Dermis blood vessel endothelial cell (primary cell): ENCODE results near the gene CLDND2. TPM values are rescaled to one million over a fixed set of nuclear protein-coding genes. Genes with fewer than 3 reads are reported as not detected.

Experiments
- DNase-seq: peaks from one replicate; pipeline ENCODE4 v3.0.0; 2010
- total RNA-seq: library from RNA; depleted of rRNA; stranded (reverse); fragments of >200 nt; gene quantifications from 2 replicates; pipeline ENCODE4 v1.2.3, GENCODE V29; 2014

Gene CLDND2
- total RNA-seq, 1 donor from 2014 or later = not detected

DNA sequence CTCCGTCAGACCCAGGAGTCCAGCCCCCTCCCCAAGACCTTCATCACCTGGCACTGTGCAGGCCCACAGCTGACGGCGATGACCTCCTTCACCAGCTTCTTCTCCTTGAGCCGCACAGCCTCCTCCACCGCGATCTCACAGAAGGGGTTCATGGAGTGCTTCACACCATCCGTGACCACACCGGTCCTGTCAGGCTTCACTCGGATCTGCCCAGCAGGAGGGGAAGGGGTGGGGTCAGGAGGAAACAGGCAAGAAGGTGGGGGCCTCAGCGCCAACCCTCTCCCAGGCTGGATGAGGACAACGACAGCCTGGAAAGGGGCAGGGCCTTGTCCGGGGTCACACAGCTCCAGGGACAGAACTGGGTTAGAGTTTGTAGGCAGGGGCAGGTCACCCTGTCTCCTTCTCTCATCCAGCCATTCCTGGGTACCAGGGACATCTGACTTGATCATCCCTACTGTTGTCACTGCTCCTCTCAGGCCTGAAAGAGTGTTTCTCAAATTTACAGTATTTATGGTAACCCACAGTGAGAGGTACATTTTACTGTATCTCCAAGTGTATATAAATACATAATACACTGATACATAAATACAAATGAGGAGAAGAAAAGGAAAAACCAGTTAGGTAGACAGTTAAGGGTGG, 14.6 kb downstream of the CLDND2 start:
- no peak for DNase-seq

DNA sequence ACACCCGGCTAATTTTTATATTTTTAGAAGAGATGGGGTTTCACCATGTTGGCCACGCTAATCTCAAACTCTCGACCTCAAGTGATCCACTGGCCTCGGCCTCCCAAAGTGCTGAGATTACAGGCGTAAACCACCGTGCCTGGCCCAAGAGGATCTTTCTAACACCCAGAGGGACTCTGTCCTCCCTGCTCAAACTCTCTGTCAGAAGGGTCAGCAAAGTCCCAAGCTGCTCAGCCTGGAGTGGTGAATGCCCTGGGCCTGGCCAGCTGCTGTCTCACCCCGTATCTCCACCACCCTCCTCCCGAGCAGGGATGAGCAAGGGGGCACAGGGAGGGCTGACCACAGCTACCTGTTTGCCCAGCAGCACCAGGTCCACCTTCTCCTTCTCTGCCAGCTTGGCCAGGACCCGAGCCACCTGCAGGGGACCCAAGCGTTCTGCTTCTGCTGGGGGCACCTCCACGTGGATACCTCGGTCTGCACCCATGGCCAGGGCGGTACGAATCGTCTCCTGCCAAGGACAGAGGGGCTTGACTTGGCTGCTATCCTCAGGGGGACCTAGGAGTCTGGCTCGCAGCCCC, 15.9 kb downstream of the CLDND2 start:
- no peak for DNase-seq

DNA sequence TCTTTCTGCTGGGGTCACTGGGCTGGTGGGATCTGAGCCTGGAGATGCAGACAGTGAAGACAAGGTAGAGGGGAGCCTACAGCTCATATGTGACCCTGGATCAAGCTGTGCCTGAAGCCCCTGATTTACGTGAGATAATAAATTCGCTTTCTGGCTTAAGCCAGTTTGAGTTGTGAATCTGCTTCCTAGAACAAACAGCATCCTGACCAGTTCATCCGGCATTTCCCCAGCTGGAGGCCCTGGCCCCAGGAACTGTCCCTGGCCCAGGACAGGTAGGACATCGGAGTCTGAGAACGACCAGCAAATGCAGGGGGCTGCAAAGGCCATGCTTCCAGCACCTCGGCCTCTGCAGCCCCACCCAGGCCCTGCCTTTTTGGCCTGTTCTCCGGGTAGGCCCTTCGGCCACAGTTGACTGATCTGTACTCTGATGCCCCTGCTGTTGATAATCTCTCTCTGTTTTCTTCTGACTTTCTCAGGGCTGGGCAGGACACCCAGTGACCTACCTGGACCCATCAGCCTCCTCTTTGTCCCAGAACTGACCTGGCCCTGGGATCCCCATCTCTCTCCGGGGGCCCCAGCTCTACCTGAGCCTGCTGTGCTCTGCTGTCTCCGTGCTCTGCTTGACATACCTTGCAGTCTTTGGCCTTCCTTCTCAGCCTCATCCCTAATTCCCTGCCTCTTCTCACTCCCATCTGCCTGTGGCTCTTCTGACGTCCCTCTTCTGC, 17.4 kb downstream of the CLDND2 start:
- no peak for DNase-seq

DNA sequence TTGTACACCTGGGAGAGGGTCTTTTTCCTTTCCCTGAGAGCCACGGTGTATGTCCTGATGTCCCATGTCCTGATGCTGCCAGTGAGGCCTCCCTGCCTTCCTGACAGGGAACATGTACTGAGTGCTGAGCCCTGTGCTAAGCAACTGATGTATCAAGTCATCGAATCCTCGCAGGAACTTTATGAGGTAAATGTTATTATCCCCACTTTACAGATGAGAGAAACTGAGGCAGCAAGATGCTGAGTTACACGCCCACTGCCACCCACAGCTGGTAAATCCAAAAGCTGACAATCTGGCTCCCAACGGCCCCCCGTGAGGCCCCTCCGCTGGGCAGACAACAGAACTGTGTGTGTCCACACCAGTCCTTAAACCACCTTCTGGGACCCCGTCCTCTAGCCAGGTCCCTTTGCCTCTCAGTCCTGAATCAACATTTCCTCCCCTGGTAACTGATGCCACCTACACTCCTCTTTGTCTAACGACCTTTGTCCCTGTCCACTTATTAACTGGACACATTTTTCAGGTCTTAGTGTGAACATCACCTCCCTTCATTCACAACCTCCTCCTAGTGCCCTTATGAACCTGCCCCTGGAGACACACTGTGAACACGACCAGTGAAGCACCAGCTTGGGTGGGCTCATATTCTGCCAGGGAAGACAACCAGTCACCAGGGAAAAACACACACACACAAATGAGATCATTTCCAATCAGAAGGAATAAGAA, 21.4 kb downstream of the CLDND2 start:
- DNase-seq = no peak

DNA sequence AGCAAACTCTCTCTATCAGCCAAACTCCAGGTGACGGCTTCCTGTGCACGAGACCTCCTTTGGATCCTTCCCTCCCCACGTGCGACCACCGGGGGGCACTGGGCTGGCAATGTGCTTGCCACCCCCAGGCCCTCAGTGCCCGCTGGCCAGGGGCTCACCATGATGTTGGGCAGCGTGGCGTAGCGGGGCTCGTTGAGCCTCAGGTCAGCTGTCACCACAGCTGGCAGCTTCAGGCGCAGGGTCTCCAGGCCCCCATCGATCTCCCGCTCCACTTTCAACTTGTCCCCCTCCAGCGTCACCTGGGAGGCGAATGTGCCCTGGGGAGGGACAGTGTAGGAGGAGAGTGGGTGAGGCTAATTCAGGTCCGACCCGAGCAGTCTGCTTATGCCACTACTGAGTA, 22.1 kb downstream of the CLDND2 start:
- DNase-seq = no peak

DNA sequence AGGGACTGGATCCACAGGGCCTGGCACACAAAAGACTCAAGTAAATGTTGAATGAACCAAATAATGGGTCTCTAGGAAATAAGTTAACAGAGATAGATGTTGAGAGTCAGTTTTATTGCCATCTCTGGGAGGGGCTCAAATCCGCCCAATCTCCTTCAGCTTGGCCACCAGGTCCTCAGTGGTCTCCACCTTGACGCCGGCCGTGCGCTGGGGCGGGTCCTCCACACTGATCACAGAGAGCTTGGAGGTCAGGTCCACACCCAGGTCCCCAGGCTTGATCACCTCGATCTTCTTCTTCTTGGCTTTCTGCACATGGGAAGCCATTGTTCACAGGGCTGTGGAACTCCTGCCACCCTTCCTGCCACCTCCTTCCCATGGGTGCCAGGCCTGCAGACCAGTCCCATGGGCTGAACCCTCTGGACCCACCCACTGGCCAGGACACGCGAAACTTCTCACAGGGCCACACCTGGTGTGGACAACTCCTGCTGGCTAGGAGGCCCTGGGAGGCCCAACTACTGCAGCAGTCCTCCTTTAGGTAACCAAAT, 23.7 kb downstream of the CLDND2 start:
- DNase-seq = no peak

DNA sequence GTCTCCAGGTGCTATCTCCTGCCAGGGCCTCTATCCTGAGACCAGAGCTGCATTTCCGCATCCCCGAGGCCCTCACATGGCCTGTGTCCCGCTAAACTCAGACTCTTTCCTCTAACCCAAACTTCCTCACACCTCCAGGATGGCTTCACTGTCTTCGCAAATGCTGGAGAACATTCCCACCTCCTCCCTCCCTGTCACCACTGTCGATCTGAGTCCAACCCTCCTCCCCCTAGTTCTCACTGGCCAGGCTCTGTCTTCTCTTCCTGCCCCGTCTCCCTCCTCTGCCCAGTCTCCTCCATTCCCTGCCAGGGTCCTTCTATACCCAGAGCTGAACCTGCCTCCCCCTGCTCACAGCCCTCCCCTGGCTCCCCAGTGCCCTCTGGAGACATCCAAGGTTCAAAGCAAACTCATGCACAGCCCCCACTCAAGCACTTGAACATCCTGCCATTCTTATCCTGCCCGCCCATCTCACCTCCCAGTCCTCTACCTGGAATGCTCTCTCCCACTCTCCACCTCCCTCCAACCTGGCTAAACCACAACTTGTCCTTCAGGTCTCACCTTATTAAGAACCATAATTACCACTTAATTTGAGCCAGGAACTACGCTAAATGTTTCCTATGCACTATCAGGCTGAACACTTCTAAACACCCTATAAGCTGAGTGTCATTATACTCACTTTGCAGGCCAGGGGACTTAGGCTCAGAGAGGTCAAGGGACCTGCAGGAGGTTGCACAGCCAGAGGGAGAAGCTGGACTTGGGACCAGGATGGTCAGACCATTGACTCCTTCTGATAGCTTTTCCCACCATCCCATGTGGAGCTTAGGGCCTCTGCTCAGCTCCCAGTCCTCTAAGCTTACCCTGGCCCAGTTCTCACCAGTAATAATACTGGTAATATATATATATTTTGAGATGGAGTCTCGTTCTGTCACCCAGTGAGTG, 25.9 kb downstream of the CLDND2 start:
- DNase-seq = no peak

DNA sequence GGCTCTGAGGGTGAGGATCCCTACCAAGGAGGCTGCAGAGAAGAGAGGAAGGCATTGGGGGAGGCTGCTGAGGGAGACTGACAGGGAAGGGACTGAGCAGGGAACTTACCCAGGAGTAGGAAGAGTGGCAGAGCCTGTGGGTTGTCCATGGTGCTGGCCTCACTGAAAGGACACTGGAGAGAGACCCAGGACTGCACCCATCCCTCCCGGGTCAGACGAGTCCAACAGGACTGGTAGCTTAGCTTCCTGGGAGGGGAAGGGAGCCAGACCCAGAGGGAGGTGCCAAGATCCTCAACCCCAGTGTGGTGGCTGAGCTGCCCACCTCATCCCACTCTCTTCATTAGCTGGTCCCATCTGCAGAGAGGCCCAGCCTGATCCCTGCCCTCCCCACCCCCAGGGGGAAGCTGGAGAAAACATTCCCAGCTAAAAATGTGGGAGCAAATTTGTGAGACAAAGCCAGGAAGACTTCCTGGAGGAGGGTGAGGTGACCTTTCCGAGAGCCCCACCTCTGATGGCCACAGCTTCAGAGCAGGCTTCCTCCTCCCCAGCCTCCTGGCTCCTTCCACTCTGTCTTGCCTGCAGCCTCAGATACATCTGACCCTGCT, 26.7 kb downstream of the CLDND2 start, which contains the start of gene VSIG10L:
Gene VSIG10L, minus strand, starts transcription at position 164 of the 605 bp plus-strand sequence. Its CDS starts 15 bp downstream, at position 149.
- no peak for DNase-seq

DNA sequence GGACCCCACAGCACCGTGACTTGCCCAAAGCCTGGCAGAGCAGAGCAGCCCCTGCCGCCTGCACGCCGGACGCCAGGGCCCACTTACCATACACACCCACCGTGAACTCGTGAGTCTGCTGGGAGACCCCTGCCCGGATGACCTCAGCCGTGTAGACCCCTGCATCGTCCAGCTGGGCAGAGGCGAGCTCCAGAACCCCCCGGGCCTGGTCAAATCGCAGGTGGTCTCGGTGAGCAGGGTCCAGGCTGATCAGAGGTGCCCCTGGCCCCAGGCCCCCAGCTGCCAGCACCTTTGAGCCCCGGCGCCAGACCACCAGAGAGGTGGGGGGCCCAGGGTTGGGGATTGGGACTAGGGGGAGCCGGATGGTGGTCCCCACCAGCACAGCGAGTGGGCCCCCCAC, 27.7 kb downstream of the CLDND2 start:
- DNase-seq = no peak

DNA sequence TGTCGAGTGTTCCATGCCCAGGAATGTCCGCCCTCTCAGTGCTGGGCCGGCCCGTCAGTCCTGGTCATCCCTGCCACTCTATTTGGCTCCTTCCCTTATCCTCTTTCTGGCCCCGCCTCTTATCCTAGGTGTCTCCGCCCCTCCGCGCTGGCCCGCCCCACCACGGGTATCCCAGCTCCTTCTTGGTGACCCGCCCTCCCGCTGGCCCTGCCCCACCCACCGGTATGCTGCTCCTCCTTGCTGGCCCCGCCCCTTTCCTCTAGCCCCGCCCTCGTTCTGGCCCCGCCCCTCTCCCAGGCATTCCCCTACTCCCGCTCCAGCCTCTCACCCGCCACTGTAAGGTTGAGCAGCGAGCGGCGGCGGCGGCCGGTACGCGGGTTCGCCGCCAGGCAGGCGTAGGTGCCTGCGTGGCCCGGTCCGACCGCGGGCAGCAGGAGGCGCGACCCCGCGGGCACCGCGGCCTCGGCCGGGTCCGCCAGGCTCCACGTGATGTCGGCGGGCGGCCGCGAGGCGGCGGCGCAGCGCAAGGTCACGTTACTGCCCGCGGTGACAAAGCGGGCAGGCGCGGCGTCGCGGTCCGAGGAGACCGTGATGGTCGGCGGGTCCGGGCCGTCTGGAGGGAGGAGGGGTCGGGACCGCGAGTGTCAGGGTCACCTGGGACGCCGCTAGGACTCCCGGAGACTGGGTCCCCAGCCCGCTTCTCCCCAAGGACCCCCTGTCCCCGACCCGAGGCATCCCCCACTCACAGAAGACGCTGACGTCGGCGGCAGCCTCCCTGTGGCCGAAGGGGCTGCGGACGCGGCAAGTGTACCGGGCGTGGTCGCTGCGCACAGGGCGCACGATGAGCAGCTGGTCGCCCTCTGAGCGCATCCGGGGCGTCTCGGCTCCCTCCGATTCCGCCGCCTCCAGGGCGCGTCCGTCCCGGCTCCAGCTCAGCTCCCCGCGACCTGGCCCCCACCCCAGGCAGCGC, 28.8 kb downstream of the CLDND2 start:
- peak; percentile 98 for DNase-seq

DNA sequence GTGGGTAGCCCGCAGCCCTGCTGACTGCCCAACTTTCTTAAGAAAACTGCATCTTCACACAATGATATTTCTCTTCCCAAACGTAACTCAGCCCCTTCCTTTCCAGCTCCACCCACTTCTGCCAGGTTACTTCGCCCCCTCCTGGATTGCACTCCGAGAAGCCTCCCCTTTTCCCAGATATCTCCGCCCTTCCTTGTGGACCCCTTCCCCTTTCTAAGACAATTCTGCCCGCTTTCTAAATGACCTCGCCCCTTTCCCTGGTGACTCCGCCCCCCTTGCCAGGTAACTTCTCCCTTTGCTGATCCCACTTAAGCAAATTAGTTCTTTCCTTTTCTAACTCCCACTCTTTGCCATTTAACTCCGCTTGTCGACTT, 29.5 kb downstream of the CLDND2 start:
- no peak for DNase-seq

DNA sequence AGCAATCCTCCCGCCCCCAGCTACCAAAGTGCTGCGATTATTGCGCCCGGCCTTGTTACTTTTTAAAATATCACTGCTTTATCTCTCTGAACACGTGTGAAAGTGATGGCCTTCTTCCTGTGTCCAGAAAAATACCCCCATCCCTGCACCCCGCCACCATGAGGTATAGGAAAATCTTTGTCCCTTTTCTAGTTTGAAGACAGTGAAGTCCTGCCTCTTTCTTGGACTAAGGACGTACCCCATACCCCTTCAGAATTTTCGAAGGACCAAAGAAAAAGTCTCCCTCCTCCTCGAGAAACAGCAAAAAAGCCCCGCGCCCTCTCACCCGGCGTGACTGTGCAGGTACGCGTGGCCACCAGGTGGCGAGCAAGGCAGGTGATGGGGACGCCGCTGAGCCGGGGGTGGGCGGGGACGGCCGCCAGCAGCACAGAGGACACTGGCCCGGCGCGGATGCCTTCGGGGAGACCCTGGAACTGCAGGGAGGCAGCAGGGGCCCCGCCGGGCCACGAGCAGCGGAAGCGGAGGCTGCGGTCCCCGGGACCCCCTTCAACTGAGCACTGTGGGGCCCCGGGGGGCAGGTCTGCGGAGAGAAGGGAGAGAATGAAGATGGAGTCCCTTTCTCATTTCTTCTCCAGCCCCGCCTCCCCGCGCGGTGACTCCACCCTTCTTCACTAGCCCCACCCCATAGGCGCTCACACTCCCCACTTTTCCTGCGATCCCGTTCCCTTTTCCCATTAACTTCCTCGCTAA, 30.1 kb downstream of the CLDND2 start:
- peak; percentile 84 for DNase-seq

DNA sequence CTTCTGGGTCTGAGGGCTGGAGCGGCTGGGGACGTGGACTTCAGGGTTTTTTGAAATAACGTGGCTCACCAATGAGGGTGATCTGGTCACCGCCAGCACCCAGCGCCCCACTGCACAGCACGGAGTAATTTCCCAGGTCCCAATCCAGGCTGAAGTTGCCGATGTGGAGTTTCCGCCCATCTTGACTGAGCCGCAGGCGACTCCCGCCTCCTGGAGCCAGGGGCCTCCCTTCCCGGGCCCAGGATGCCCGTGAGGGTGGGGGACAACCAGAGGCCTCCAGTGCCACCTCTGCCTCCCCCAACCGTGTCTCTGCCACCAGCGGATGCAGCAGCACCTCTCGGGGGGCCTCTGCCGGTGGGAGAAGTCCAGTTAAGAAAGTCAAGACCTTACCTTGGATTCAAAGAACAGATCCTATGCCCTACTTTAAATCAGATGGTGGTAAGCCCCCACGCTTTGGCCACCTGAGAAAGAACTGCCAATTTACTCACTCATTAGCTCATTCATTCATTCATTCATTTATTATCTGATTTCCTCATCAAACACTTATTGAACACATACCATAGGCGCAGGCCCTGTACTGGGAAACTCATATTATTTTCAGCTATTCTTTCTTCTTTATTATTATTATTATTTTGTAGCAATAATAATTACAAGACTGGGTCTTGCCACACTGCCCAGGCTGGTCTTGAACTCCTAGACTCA, 30.8 kb downstream of the CLDND2 start:
- DNase-seq = no peak

DNA sequence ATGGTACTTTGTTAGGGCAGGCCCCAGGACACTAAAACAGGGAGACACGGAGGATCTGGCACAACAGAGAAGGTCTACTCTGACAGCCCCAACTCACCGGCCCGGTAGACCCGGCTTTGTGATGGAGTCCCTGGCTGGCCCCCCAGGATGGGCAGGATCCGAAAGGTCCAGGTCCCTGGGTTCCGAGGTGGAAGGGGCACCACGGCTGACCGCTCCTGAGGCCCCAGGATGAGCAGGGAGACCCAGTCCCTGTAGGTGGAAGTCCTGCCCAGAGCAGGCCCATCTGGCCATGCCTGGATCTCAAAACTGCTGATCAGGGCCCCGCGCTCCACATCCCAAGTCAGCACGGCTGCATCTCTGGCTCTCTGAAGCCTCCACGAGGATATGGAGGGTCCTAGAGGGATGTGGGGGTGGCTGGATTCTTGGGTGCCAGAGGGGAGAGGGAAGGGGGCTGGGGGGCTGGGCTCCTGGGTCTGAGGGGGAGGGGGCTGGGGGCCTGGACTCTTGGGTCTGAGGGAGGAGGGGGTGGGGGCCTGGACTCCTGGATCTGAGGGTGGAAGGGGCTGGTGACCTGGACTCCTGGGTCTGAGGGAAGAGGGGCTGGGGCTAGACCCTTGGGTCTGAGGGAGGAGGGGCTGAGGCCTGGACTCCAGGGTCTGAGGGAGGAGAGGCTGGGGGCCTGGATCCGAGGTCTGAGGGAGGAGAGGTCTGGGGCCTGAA, 31.5 kb downstream of the CLDND2 start:
- DNase-seq = no peak

DNA sequence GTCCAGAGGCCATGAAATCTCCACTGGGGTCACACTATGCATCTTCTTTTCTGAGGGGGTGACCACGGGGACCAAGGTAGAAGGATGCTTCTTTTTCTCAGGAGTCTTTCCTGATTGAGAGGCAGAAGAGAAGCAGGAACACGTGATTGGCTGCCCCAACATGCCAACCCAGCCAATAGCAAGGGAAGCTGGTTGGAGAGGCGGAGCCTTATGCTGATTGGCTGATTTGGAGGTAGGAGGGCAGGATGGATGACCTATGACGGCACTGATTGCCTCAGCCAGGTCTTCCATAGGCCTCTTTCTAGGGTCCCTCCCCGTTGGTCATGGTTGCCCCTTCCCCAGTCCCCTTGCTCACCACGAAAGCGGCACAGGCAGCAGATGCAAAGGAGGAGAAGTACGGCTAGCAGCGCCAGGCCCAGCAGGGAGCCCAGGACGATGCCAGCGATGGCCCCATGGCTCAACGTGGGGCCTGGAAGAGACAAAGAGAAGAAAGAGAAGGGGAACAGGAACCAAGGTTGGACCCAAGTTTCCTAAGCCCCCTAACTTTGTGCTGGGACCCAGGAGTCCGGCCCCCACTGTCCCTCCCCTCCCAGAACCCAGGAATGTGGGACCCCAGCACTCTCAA, 34.9 kb downstream of the CLDND2 start:
- DNase-seq = no peak

DNA sequence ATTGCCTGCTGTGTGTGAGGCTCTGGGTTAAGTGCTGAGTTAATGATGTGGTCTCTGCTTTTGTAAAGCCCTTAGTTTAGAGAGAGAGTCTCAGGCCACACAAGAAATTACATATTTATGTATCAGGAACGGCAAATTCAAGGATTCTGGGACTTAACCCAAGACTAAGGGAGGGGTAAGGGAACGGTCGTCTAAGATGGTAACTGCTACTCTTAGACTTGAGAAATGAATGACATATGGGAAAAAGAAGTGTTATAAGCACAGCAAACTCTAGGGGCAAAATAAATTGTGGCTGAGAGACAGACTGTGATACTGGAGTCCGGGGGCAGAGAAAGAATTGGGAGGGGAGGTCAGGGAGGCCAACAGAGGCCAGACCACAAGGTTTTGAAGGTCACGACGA, 37.1 kb downstream of the CLDND2 start:
- no peak for DNase-seq

DNA sequence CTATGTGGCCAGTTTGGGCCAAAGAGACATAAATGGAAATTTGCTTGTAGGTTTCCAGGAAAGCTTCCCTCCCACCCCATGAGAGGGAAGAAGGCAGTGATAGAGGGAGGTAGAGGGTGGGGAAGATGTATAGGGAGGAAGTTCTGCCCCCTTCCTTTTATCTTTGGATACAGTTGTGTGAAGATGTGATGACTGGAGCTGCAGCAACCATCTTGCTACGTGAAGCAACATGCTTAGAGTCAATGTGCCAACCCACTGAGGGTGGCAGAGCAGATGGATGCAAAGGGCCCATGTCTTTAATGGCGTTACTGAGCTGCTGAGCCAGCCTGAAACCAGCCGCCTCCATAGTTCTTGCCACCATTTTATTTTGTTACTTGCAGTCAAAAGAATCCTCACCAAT, 37.6 kb downstream of the CLDND2 start:
- no peak for DNase-seq

DNA sequence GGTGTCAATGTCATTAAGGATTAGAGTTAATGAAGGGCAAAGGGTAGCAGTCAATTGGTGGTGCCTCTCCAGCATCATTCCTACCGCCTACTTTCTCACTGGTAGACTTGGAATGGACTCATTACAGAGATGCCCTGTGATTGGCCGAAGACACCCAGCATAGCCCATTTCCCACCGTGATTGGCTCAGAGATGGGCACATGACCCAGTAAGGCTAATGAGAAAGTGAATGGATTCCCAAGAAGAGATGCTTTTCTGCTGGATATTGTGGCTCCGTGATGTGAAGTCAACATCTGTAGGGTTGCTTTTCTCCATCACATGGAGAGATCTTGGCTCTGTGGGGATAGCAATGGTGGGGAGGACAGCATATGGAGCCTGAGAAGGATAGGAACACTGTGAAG, 38.4 kb downstream of the CLDND2 start:
- DNase-seq = no peak
